CD4-positive, alpha-beta T cell treated with Interleukin-17A for 1 hour (primary cell): Measurements from ENCODE around the gene ZNF324B.
"Not testable (repeated sequence)": the region's sequence is repeated elsewhere in the genome, so short reads cannot be mapped to it uniquely, and the experiment has no call there.

Experiments used
- DNase-seq: peaks from one replicate; pipeline ENCODE4 v3.0.0-alpha.2; 2020

Gene ZNF324B

GRCh38 chr19:58482372-58482771 is 30.9 kb downstream of the ZNF324B start:
- no peak for DNase-seq

- DNase-seq: no peak
Observed at GRCh38 chr19:58483776-58484175, 32.4 kb downstream of the ZNF324B start.

- not testable (repeated sequence) for DNase-seq
Observed at GRCh38 chr19:58484349-58484748, 32.9 kb downstream of the ZNF324B start.

- no peak for DNase-seq
Observed at GRCh38 chr19:58491393-58491792, 40.0 kb downstream of the ZNF324B start.

DNA sequence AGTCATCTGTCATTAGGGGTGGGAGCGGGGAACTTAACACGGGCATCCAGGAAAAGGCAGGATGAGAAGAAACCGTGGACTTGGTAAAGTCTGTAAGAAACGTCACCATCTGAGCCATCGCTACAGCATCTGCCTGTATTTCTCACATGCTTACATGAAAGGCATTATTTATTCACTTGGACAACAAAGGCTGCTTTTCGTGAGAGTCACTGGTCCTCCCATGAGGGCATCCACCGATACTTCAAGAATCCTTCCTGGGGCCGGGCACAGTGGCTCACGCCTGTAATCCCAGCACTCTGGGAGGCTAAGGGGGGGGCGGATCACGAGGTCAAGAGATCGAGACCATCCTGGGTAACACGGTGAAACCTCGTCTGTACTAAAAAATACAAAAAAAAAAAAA is 40.8 kb downstream of the ZNF324B start:
- no peak for DNase-seq

DNA sequence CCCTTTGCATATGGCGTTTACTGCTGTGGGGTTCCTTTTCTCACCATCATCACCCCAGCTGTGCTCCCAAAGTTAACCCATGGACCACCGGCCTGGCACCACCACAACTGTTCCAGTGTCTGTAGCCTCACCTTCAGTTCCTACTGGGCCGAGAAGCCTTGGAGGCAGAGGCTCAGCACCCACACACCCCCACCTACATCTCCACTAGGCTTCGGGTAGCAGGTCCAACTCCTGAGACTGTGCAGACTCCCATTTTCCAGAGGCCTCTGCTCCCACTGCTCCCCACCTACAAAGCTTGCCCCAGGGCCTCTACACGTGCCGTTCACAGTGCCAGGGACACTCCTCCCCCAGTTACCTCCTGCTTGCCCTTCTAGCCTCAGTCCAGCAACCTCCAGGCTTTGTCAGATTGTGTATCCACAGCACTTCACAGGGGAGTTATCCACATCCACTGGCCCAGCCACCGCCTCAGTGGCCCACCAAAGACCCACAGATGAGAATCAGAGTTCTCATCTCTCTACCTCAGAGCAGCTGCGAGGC is 46.3 kb downstream of the ZNF324B start:
- DNase-seq: no peak

DNA sequence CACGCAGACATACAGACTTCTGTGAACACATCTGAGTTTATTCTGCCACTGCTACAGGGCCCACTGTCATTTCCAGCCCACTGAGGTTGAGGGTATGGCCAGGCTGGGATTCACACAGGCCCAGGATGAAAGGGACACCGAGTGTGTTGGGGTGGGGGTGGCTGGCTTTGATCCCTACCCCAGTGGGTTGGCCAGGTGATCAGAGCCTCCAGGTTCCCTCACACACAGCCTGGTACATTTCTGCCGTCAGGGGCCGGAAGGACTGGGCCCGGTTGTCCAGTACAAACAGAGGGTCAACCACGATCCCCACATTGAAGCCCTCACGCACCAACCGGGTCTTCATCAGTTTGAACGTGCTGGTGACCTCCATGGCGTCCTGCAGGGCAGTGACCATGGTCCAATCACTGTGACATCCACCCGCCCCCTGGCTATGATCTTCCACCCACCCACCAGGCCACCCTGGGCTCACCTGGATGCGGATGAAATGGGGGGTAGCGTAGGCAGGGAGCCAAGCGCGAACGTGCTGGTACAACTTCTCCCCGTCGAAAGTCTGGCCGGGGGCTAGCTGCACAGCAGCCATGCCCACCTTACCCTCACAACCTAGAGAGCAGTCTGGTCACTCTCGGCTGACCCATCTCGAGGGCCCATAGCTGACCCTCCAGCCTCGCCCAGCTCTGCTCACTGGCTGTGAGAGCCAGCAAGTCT is 47.0 kb downstream of the ZNF324B start:
- no peak for DNase-seq

- peak; percentile 98 for DNase-seq
Observed at GRCh38 chr19:58499021-58499927, 47.9 kb downstream of the ZNF324B start.

DNA sequence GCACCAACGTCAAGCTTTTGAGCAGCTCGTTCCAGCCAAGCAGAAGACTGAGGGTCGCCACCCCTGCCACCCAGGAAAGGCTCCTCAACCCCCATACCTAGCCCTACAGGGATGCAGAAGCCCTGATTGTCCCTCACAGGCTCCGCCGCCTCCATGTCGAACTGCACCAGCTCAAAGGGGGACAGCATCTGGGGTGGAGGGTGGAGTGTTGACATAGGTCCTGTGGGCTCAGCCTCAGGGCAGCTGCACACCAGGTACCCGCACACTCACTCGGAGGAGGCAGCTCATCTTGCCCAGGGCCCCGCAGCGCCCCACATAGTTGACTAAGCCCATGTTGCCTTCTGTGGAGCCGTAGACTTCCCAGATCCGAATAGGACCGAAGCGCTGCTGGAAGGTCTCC is 48.8 kb downstream of the ZNF324B start:
- DNase-seq: no peak
